Measurements from ENCODE around the gene SOS2. TPM values are rescaled to one million over a fixed set of nuclear protein-coding genes. Genes with fewer than 3 reads are reported as not detected.

Gene SOS2
- total and polyA plus RNA-seq, 2 of the 8 experiments (the other 6 are each of a cell fraction or from before 2014, with no cell fraction given): 2.8 to 12.7 TPM

DNA sequence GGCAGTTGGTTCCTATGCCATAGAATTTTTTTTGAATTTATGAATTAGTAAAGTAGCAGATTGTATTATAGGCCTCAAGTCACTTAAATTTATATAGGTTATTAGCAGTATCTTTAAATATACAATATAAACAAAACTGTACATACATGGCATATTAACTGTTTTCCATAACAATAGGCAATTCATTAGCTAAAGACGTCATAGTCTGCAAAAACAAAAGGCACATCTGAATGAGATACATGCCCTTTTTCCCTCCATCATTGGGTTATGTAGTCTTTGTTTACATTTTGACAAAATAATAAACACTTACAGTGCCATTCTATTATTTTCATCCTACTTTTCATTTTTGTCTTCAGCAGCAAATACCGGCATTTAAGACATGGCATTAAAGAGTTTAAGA is 113.9 kb downstream of the SOS2 start (continued):
- no peak for TF ChIP-seq HDAC2 (IDR thresholded peaks at IDR 0.05; ENCODE audit: borderline replicate concordance in 1 of 2, low read depth in 2 of 2, low read length in 2 of 2)
- no peak for TF ChIP-seq SRF (IDR thresholded peaks at IDR 0.05; ENCODE audit: low read depth, low read length)
- no peak for TF ChIP-seq SP2 (IDR thresholded peaks at IDR 0.05; ENCODE audit: low read length)
- TF ChIP-seq NANOG (IDR thresholded peaks at IDR 0.05; ENCODE audit: insufficient read depth, low read depth, low read length, poor library complexity, severe bottlenecking): no peak

Measured in H1 (cell line).